H1 (cell line): ENCODE results near the gene BAD. TPM values are rescaled to one million over a fixed set of nuclear protein-coding genes. Genes with fewer than 3 reads are reported as not detected.

Source experiments
- CTCF ChIA-PET: fragments of 300-600 bp; sonication (Branson Sonifier 250); formaldehyde crosslinking; loops from one replicate; lab custom pipeline; 2021; ENCODE audit not compliant: partially characterized antibody; lab: Charles Lee
- POLR2A ChIA-PET: fragments of 300-600 bp; sonication (Branson Sonifier 250); formaldehyde crosslinking; loops from one replicate; lab custom pipeline; 2021; ENCODE audit warnings: inconsistent platforms; ENCODE audit not compliant: partially characterized antibody; lab: Charles Lee
- DNase-seq, 2 experiments: peaks; one replicate each; pipeline versions ENCODE4 v3.0.0 to v3.0.0-alpha.2; 2010 to 2022; ENCODE audit warnings: low spot score in 2 of 2, low read depth in 1 of 2, mixed read lengths in 1 of 2
- FAIRE-seq: peaks from 2 replicates; lab custom pipeline; 2011; peaks lifted over from hg19 to GRCh38; lab: Jason Lieb, UNC
- H2AFZ ChIP-seq: 2 replicates; pipeline ENCODE4 v1.8.1; 2012; ENCODE audit warnings: low read length, inconsistent platforms
- H2AK5ac ChIP-seq: 2 replicates; pipeline ENCODE4 v1.6.1; 2013; ENCODE audit warnings: low read depth, low read length
- H2BK120ac ChIP-seq: replicated peaks from 2 replicates; pipeline ENCODE3; 2013; ENCODE audit warnings: low read depth, low read length, inconsistent platforms
- H2BK12ac ChIP-seq: 2 replicates; pipeline ENCODE4 v1.6.1; 2013; ENCODE audit warnings: low read depth, low read length
- H2BK15ac ChIP-seq: 2 replicates; pipeline ENCODE4 v1.6.1; 2013; ENCODE audit warnings: low read length
- H2BK20ac ChIP-seq: 2 replicates; pipeline ENCODE4 v1.6.1; 2013; ENCODE audit warnings: low read length
- H2BK5ac ChIP-seq: 2 replicates; pipeline ENCODE4 v1.6.1; 2013; ENCODE audit warnings: low read depth, low read length
- H3K14ac ChIP-seq: 2 replicates; pipeline ENCODE4 v1.6.1; 2013; ENCODE audit warnings: inconsistent platforms; ENCODE audit not compliant: insufficient read length
- H3K18ac ChIP-seq: 2 replicates; pipeline ENCODE4 v1.6.1; 2013; ENCODE audit warnings: low read length; ENCODE audit errors: extremely low read depth
- H3K23ac ChIP-seq: 2 replicates; pipeline ENCODE4 v1.6.1; 2013; ENCODE audit warnings: inconsistent platforms; ENCODE audit not compliant: insufficient read length
- H3K23me2 ChIP-seq: 2 replicates; pipeline ENCODE4 v1.6.1; 2013; ENCODE audit warnings: low read depth, low read length
- H3K27ac ChIP-seq: 2 replicates; pipeline ENCODE4 v1.6.1; 2011; ENCODE audit warnings: low read depth, low read length, inconsistent platforms
- H3K27me3 ChIP-seq, 4 experiments: replicated peaks in 1 of 4; 1 replicate in 1 of 4; 2 replicates in 3 of 4; pipeline versions ENCODE4 v1.6.1 to v1.8.1; 2011 to 2013; ENCODE audit warnings: low read length in 3 of 4, mild to moderate bottlenecking in 3 of 4, inconsistent platforms in 2 of 4, mixed read lengths in 2 of 4, moderate library complexity in 1 of 4; ENCODE audit not compliant: control insufficient read depth in 3 of 4, insufficient read depth in 3 of 4; ENCODE audit errors: extremely low read depth in 1 of 4
- H3K36me3 ChIP-seq, 4 experiments: 2 replicates each; pipeline versions ENCODE4 v1.6.1 to v1.8.1; 2011 to 2013; ENCODE audit warnings: mild to moderate bottlenecking in 4 of 4, low read length in 3 of 4, moderate library complexity in 2 of 4, control low read depth in 1 of 4, inconsistent platforms in 1 of 4; ENCODE audit not compliant: insufficient read depth in 4 of 4, control insufficient read depth in 2 of 4
- H3K4ac ChIP-seq: replicated peaks from 2 replicates; pipeline ENCODE3; 2013; ENCODE audit warnings: low read length, low read depth, mixed read lengths, inconsistent platforms; ENCODE audit not compliant: insufficient read length
- H3K4me1 ChIP-seq, 4 experiments: replicated peaks in 1 of 4; 1 replicate in 1 of 4; 2 replicates in 3 of 4; pipeline versions ENCODE4 v1.6.1 to v1.8.1; 2011 to 2013; ENCODE audit warnings: low read length in 3 of 4, inconsistent platforms in 2 of 4, mixed read lengths in 1 of 4; ENCODE audit not compliant: insufficient read depth in 4 of 4, control insufficient read depth in 3 of 4
- H3K4me2 ChIP-seq, 2 experiments: 2 replicates each; pipeline versions ENCODE4 v1.6.1 to v1.8.1; 2011 to 2013; ENCODE audit warnings: low read depth in 2 of 2, low read length in 2 of 2, control low read depth in 1 of 2, inconsistent platforms in 1 of 2, mild to moderate bottlenecking in 1 of 2; ENCODE audit not compliant: insufficient read depth in 1 of 2
- H3K4me3 ChIP-seq, 4 experiments: fragments of 200-600, 300-600 bp in 1 of 4; sonication (generic), shearing (Covaris generic), sonication (Bioruptor Twin) in 1 of 4; 2 replicates each; pipeline versions ENCODE4 v1.5.1 to v1.8.1; 2011 to 2016; ENCODE audit warnings: low read length in 4 of 4, low read depth in 3 of 4, control low read depth in 2 of 4, inconsistent platforms in 2 of 4, mild to moderate bottlenecking in 2 of 4, mixed read lengths in 1 of 4, moderate library complexity in 1 of 4; ENCODE audit not compliant: insufficient read depth in 2 of 4; ENCODE audit errors: extremely low read depth in 1 of 4
- H3K56ac ChIP-seq: replicated peaks from 2 replicates; pipeline ENCODE3; 2013; ENCODE audit warnings: low read depth, mild to moderate bottlenecking, mixed read lengths, low read length, inconsistent platforms; ENCODE audit not compliant: insufficient read length
- H3K79me1 ChIP-seq: 2 replicates; pipeline ENCODE4 v1.6.1; 2013; ENCODE audit warnings: low read depth, low read length, control low read depth
- H3K79me2 ChIP-seq, 2 experiments: 2 replicates each; pipeline versions ENCODE4 v1.6.1 to v1.8.1; 2012 to 2013; ENCODE audit warnings: low read length in 2 of 2, mild to moderate bottlenecking in 2 of 2, inconsistent platforms in 1 of 2; ENCODE audit not compliant: insufficient read depth in 2 of 2, control insufficient read depth in 1 of 2
- H3K9ac ChIP-seq, 4 experiments: replicated peaks in 1 of 4; 1 replicate in 1 of 4; 2 replicates in 3 of 4; pipeline versions ENCODE4 v1.6.1 to v1.8.1; 2011 to 2013; ENCODE audit warnings: low read depth in 3 of 4, low read length in 3 of 4, control low read depth in 2 of 4, mild to moderate bottlenecking in 2 of 4, moderate library complexity in 2 of 4, inconsistent platforms in 1 of 4; ENCODE audit errors: extremely low read depth in 1 of 4
- H3K9me3 ChIP-seq, 2 experiments: 2 replicates each; pipeline versions ENCODE4 v1.6.1 to v1.8.1; 2012 to 2013; ENCODE audit warnings: mild to moderate bottlenecking in 2 of 2, moderate library complexity in 2 of 2, control low read depth in 1 of 2, inconsistent platforms in 1 of 2, low read depth in 1 of 2, low read length in 1 of 2, mixed read lengths in 1 of 2; ENCODE audit not compliant: insufficient read depth in 2 of 2
- H4K20me1 ChIP-seq, 2 experiments: replicated peaks in 1 of 2; 2 replicates each; pipeline versions ENCODE3 to v1.8.1; 2011 to 2013; ENCODE audit warnings: inconsistent platforms in 2 of 2, low read length in 2 of 2, mild to moderate bottlenecking in 1 of 2; ENCODE audit not compliant: insufficient read depth in 2 of 2, control insufficient read depth in 1 of 2
- H4K5ac ChIP-seq: 2 replicates; pipeline ENCODE4 v1.6.1; 2013; ENCODE audit warnings: low read length, low read depth, mixed read lengths, inconsistent platforms; ENCODE audit not compliant: insufficient read length
- H4K8ac ChIP-seq: 2 replicates; pipeline ENCODE4 v1.8.0; 2013; ENCODE audit warnings: mild to moderate bottlenecking, moderate library complexity, low read length, inconsistent platforms; ENCODE audit not compliant: insufficient read depth; ENCODE audit errors: extremely low read depth
- H4K91ac ChIP-seq: replicated peaks from 2 replicates; pipeline ENCODE3; 2013; ENCODE audit warnings: low read length, mixed read lengths, inconsistent platforms; ENCODE audit not compliant: insufficient read length
- ATF3 ChIP-seq: IDR thresholded peaks from 2 replicates; pipeline ENCODE4 v1.6.1; 2011; ENCODE audit warnings: low read depth, mild to moderate bottlenecking, low read length; ENCODE audit not compliant: insufficient read depth
- CBX8 ChIP-seq: fragments of 300-800, 300-1000 bp; sonication (generic); IDR thresholded peaks from 2 replicates; pipeline ENCODE4 v1.7.1; 2016; ENCODE audit warnings: low read depth, low read length, borderline replicate concordance
- CHD1 ChIP-seq: IDR thresholded peaks from 2 replicates; pipeline ENCODE4 v1.6.1; 2012; ENCODE audit warnings: low read depth, low read length, improper control_type of control experiment
- CHD2 ChIP-seq: IDR thresholded peaks from 2 replicates; pipeline ENCODE4 v1.6.1; 2012; ENCODE audit warnings: low read length, improper control_type of control experiment
- CREB1 ChIP-seq: IDR thresholded peaks from 2 replicates; pipeline ENCODE4 v1.6.1; 2012; ENCODE audit warnings: inconsistent platforms
- EP300 ChIP-seq, 2 experiments: IDR thresholded peaks; 1 replicate in 1 of 2; 2 replicates in 1 of 2; pipeline ENCODE4 v1.6.1; 2011 to 2012; ENCODE audit warnings: low read depth in 2 of 2, low read length in 2 of 2, mild to moderate bottlenecking in 2 of 2, borderline replicate concordance in 1 of 2, inconsistent platforms in 1 of 2, moderate library complexity in 1 of 2
- MAX ChIP-seq: IDR thresholded peaks from 2 replicates; pipeline ENCODE4 v1.6.1; 2012; ENCODE audit warnings: inconsistent platforms
- NRF1 ChIP-seq: IDR thresholded peaks from 2 replicates; pipeline ENCODE4 v1.6.1; 2011; ENCODE audit warnings: mild to moderate bottlenecking, low read depth, low read length, improper control_type of control experiment
- RAD21 ChIP-seq, 2 experiments: IDR thresholded peaks in 1 of 2; conservative IDR thresholded peaks in 1 of 2; 2 replicates each; pipeline ENCODE4 v1.6.1; 2011; ENCODE audit warnings: low read depth in 2 of 2, low read length in 2 of 2, improper control_type of control experiment in 1 of 2, inconsistent platforms in 1 of 2, mild to moderate bottlenecking in 1 of 2, moderate library complexity in 1 of 2
- SIX5 ChIP-seq: IDR thresholded peaks from 2 replicates; pipeline ENCODE4 v1.6.1; 2011; ENCODE audit warnings: mild to moderate bottlenecking, low read depth, low read length
- SP2 ChIP-seq: IDR thresholded peaks from 2 replicates; pipeline ENCODE4 v1.6.1; 2012; ENCODE audit warnings: mild to moderate bottlenecking, low read length, inconsistent platforms
- SRF ChIP-seq: IDR thresholded peaks from 2 replicates; pipeline ENCODE4 v1.6.1; 2011; ENCODE audit warnings: mild to moderate bottlenecking, low read depth, low read length, moderate library complexity
- ZNF274 ChIP-seq: IDR thresholded peaks from 2 replicates; pipeline ENCODE4 v1.7.0; 2012; ENCODE audit warnings: low read length, borderline replicate concordance; ENCODE audit errors: extremely low read depth
- WGBS, 2 experiments: shearing (Covaris generic) in 1 of 2; methylation state at CpG; one replicate each; pipeline versions ENCODE4 v1.1.6 to v1.1.7; 2013 to 2015; ENCODE audit warnings: low lambda C conversion rate in 2 of 2, mixed read lengths in 2 of 2, inconsistent platforms in 1 of 2, low coverage in 1 of 2, missing lambda C conversion rate in 1 of 2; ENCODE audit not compliant: insufficient replicate concordance in 2 of 2, insufficient coverage in 1 of 2, insufficient read length in 1 of 2; ENCODE audit errors: extremely low coverage in 1 of 2, missing lambda C conversion rate in 1 of 2; 5-methylcytosine and 5-hydroxymethylcytosine counted together
- polyA plus RNA-seq, 7 experiments: library from polyadenylated mRNA; depleted of rRNA in 3 of 7; stranded (reverse) in 5 of 7; unstranded in 2 of 7; fragments of >200 nt in 5 of 7; fragments of 200-250 nt in 2 of 7; gene quantifications; 1 replicate in 5 of 7; 2 replicates in 1 of 7; 4 replicates in 1 of 7; pipeline versions ENCODE4 v1.2.1 to v1.2.3, GENCODE V29; 2011 to 2013; ENCODE audit warnings: missing spikeins in 2 of 7, mixed read lengths in 2 of 7
- total RNA-seq: library from RNA; stranded (reverse); fragmentation: NEBNext Ultra II Directional; extraction: Animal tissue kit (Norgen Biotek cat#: 25700); gene quantifications from 2 replicates; pipeline ENCODE4 v1.2.1, GENCODE V29; 2021

The BAD gene
- total and polyA plus RNA-seq, 2 of the 8 experiments (the other 6 are each of a cell fraction or from before 2014, with no cell fraction given), result 23.1 to 33.7 TPM

GRCh38 chr11:64244966-64245365 lies 39.5 kb downstream of the BAD start:
- Histone ChIP-seq H3K4me2 (peak overlapping the region; percentile 71 to 73), H3K79me2 (peaks cover 6 to 21% of the 10 kb centered on the region in 2 experiments; a peak in 3 of 4 replicates), H3K56ac (no peak overlapping the region), H3K36me3 (peaks cover 0 to 17% (median 4%) of the 10 kb centered on the region in 4 experiments; a peak in 4 of 8 replicates), H4K5ac (no peak overlapping the region), H3K14ac (no peak overlapping the region), H4K91ac (no peak overlapping the region), H2AFZ (no peak overlapping the region), H4K20me1 (peaks cover 0 to 13% of the 10 kb centered on the region in 2 experiments), H2AK5ac (no peak overlapping the region), H3K23ac (no peak overlapping the region), H2BK5ac (0 out of 2 replicates have a peak overlapping the region, but pooled peaks have one; percentile 90), H3K18ac (no peak overlapping the region), H2BK20ac (no peak overlapping the region), H2BK15ac (no peak overlapping the region), H3K9ac (no peak overlapping the region), H3K9me3 (no peaks in the 10 kb centered on the region), H2BK120ac (no peak overlapping the region), H2BK12ac (no peak overlapping the region), H3K4ac (no peak overlapping the region), H4K8ac (no peak overlapping the region), H3K27me3 (no peaks in the 10 kb centered on the region), H3K4me1 (peaks cover 0 to 40% (median 33%) of the 10 kb centered on the region in 4 experiments; a peak in 6 of 7 replicates), H3K23me2 (peaks cover 20% of the 10 kb centered on the region), H3K27ac (no peak overlapping the region), H3K79me1 (peaks cover 6% of the 10 kb centered on the region), H3K4me3 (peak overlapping the region; percentile 56 to 99 (median 90); a peak in 4 of 8 replicates)
- DNase-seq (no peak), FAIRE-seq (no peak)
- no peak for TF ChIP-seq ATF3
- no peak for TF ChIP-seq CBX8
- TF ChIP-seq CREB1, result no peak
- TF ChIP-seq EP300 (IDR thresholded peaks at IDR 0.05; ENCODE audit: borderline replicate concordance in 1 of 2, low read depth in 2 of 2, low read length in 2 of 2), result no peak
- no peak for TF ChIP-seq NRF1
- TF ChIP-seq SIX5, result no peak
- no peak for TF ChIP-seq RAD21 (IDR thresholded peaks at IDR 0.05 in 1 of 2, conservative IDR thresholded peaks at IDR 0.05 in 1 of 2; ENCODE audit: low read depth in 2 of 2, low read length in 2 of 2)
- no peak for TF ChIP-seq ZNF274
- TF ChIP-seq CHD1, result no peak
- TF ChIP-seq MAX, result no peak
- TF ChIP-seq CHD2, result no peak
- no peak for TF ChIP-seq SP2
- no peak for TF ChIP-seq SRF
- ChIA-PET CTCF (interaction anchor here (1.0 to 10.0 kb wide), 8 partner anchors 19 to 112 kb away, joined by 3 to 102 read pairs (median 16); partner anchors contain the start of genes CATSPERZ, ESRRA, FERMT3 and NUDT22), POLR2A (interaction anchor here (0.7 to 13.1 kb wide), 17 partner anchors 10 to 59 kb away, joined by 3 to 352 read pairs (median 9); partner anchors contain the start of genes BAD, DNAJC4, FERMT3 and GPR137)
- WGBS, 2 experiments, result 65% methylated on average over 6 of the region's 6 CpGs; no CpG with 5 or more reads in 1 of the 2 experiments
